HUDEP-2 (cell line): Measurements from ENCODE around the gene PLD6.
"Not testable (repeated sequence)": the region's sequence is repeated elsewhere in the genome, so short reads cannot be mapped to it uniquely, and the experiment has no call there.

ENCODE experiments used
- DNase-seq, 76 experiments: peaks; one replicate each; lab custom pipeline; 2025; ENCODE audit not compliant: unreplicated experiment in 76 of 76; lab: John Stamatoyannopoulos, UW

The PLD6 gene

GRCh38 chr17:17206124-17206912 lies at the start of gene PLD6:
TSS of gene PLD6 (minus strand) at chr17:17206333. CDS start at chr17:17206286, 47 bp downstream.
- peak in 75 of 76 experiments; percentile 64 to 100 (median 95) for DNase-seq

GRCh38 chr17:17255689-17256088 lies 49.6 kb upstream of the PLD6 start:
- not testable (repeated sequence) for DNase-seq

- no peak for DNase-seq
These were observed 47.9 kb upstream of the PLD6 start for GRCh38 chr17:17254036-17254435.

- peak in 43 of 76 experiments; percentile 5 to 71 (median 29) for DNase-seq
These were observed 47.3 kb upstream of the PLD6 start for GRCh38 chr17:17253406-17253805.

- DNase-seq: peak in 74 of 76 experiments; percentile 55 to 97 (median 90)
These were observed 46.1 kb upstream of the PLD6 start for GRCh38 chr17:17252149-17252661.

GRCh38 chr17:17246879-17247278 lies 40.7 kb upstream of the PLD6 start:
- no peak for DNase-seq

GRCh38 chr17:17243163-17243562 lies 37.0 kb upstream of the PLD6 start:
- DNase-seq: no peak

- DNase-seq: no peak
These were observed 36.1 kb upstream of the PLD6 start for GRCh38 chr17:17242246-17242645.

GRCh38 chr17:17241656-17242055 lies 35.5 kb upstream of the PLD6 start:
- no peak for DNase-seq

- DNase-seq: peak in 19 of 76 experiments; percentile 8 to 68 (median 30)
These were observed 33.7 kb upstream of the PLD6 start for GRCh38 chr17:17239832-17240231.

GRCh38 chr17:17237026-17237799 lies 31.1 kb upstream of the PLD6 start, which contains the start of gene FLCN:
TSS of gene FLCN (minus strand) at chr17:17237168. CDS start at chr17:17228137, 9,031 bp downstream.
- DNase-seq: peak in 75 of 76 experiments; percentile 19 to 89 (median 79)

GRCh38 chr17:17236295-17237025 lies 30.3 kb upstream of the PLD6 start:
- peak in 53 of 76 experiments; percentile 2 to 67 (median 37) for DNase-seq

- DNase-seq: peak in 24 of 76 experiments; percentile 3 to 45 (median 22)
These were observed 29.4 kb upstream of the PLD6 start for GRCh38 chr17:17235212-17236174.

GRCh38 chr17:17232303-17232621 lies 26.1 kb upstream of the PLD6 start:
- DNase-seq: no peak

- no peak for DNase-seq
These were observed 25.6 kb upstream of the PLD6 start for GRCh38 chr17:17231621-17232302.

GRCh38 chr17:17229416-17230384 lies 23.6 kb upstream of the PLD6 start:
- no peak for DNase-seq

GRCh38 chr17:17228521-17229279 lies 22.6 kb upstream of the PLD6 start:
- peak in 50 of 76 experiments; percentile 4 to 78 (median 35) for DNase-seq
